SH-SY5Y (cell line): ENCODE data around the gene CAGE1.

ENCODE experiments used
- GATA2 ChIP-seq: IDR thresholded peaks from 2 replicates; pipeline ENCODE4 v1.6.1; 2011; ENCODE audit warnings: mild to moderate bottlenecking, low read depth, low read length
- GATA3 ChIP-seq: IDR thresholded peaks from 2 replicates; pipeline ENCODE4 v1.6.1; 2011; ENCODE audit warnings: low read depth, mild to moderate bottlenecking, low read length, moderate library complexity

GRCh38 chr6:7335519-7335918 is 54.0 kb downstream of the CAGE1 start:
- no peak for TF ChIP-seq GATA3
- TF ChIP-seq GATA2: no peak
